Testis (tissue), 2 donors: ENCODE results near the gene CCL13.

ENCODE experiments used
- CTCF ChIP-seq, 3 experiments: fragments of 450-650 bp in 2 of 3; fragments of 200-600 bp in 1 of 3; sonication (generic) in 1 of 3; IDR thresholded peaks; one replicate each; pipeline ENCODE4 v1.5.1; 2016 to 2019; ENCODE audit warnings: antibody characterized with exemption in 3 of 3, mild to moderate bottlenecking in 2 of 3, moderate library complexity in 1 of 3
- POLR2A ChIP-seq: fragments of 450-650 bp; IDR thresholded peaks from one replicate; pipeline ENCODE4 v1.6.1; 2017; ENCODE audit warnings: antibody characterized with exemption, mild to moderate bottlenecking, moderate library complexity

- TF ChIP-seq CTCF (IDR thresholded peaks at IDR 0.05) (no peak), POLR2A (no peak)
Measured at GRCh38 chr17:34356194-34356593, at the start of gene CCL13.
